Stimulated activated CD8-positive, alpha-beta memory T cell treated with anti-CD3 and anti-CD28 coated beads, Interleukin-12 subunit alpha, Interleukin-12 subunit beta, amount 100 ng/mL, for 24 hours (primary cell): ENCODE results near the gene IL17RA.
"Not testable (repeated sequence)": the region's sequence is repeated elsewhere in the genome, so short reads cannot be mapped to it uniquely, and the experiment has no call there.

Source experiments
- DNase-seq: peaks from one replicate; pipeline ENCODE4 v3.0.0-alpha.2; 2020; ENCODE audit errors: extremely low read depth

IL17RA gene

DNA sequence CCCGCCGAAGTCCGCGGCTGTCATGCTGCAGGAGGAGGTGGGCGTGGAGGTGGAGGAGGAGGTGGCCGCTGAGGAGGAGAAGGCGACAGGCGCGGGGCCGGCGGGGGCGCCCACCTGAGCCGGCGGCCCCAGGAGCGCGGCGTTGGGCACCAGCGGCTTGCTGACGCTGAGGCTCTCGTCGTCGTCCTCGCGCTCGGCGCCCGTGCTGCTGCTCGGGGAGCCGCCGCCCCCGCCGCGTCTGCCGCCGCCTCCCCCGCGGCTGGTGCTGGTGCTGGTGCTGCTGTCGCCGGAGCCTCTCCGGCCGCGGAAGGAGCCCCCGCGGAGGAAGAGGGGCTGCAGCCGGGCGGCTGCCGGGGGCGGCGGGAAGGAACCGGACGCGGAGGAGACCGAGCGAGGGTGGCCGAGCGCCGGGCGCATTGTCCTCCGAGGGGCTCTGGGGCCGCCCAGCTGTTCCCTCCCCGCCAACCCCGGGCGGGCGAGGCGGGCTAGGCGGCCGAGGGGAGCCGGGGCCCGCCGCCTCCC is 36.0 kb downstream of the IL17RA start:
- DNase-seq = no peak

DNA sequence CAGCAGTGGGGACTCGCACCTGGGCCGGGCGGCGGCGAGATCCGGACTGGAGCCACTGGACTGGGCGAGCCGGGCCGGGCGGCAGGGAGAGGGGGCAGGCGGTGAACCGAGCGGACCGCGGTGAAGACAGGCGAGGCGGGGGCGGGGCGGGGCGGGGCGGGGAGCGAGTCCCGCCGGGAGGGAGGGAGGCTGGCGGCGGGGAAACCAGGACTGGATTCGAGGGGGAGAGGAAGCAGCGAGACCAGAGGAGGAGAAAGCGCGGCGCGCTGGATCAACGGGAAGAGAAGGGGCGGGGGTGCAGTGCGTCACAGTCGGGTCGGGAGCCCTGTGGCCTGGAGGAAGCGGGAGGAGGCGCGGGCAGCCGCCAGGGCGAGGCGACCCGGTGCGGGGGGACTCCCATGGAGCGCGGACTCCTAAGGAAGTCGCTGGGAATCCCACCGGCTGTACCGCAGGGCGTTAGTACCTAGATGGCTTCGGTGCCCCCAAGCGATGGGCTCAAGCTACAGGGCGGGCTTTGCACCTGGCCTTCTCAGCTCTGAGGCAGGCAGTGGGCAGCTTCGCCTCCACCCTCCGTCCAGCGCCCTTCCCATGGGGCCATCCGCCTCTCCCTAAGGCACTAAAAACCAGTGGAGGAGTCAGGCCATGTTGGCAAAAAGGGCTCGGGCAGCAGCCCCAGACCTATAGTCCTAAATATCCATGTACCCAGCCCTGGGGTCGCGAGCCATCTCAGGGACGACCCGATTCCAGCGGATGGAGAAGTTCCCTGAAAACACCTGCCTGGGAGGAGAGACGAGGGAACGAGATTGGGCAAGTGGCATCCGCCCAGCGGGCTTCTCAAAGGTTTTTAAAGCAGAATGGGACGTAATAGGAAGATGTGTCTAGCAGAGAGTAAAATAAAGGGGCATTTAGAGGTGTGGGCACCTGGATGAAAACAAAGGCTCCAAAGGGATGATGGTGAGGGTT is 36.7 kb downstream of the IL17RA start, which contains the start of gene TMEM121B:
TMEM121B (minus strand) TSS at position 128 of the 963 bp plus-strand sequence. CDS start 233 bp downstream, outside the sequence.
- no peak for DNase-seq

DNA sequence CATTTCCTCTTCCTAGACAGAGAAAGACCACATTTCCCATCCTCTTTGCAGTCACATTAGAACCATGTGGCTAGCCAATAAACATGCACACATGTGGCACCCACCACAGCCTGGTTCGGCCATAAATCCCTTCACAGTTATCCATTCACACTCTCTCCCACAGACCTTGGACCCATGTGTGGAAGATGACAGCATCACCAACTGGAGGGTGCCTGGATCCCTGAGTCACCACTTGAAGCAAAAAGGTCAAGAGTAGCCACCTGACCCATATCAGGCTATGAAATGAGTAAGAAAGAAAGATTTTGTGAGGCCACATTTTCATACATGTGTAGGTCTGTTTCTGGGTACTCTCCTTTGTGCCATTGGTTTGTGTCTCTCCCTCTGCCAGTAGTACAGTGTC is 45.4 kb downstream of the IL17RA start:
- no peak for DNase-seq

DNA sequence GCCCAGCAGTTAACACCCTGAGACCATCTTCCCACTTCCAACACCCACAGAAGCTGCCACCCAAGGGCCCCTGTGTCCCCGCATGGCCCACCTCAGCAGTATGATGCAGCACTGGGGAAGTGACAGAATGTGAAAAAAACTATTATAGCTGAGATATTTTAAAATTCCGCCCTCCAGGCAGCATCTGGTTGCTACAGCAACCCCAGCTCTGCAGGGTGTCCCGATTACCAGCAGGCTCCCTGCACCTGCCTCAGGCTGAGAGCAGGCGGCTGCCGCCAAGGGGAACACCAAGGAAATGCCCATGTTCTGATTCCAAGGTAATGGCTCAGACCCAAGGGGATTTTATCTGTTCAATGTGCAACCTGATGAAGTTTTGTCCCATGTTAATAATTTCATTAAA is 46.9 kb downstream of the IL17RA start:
- no peak for DNase-seq

DNA sequence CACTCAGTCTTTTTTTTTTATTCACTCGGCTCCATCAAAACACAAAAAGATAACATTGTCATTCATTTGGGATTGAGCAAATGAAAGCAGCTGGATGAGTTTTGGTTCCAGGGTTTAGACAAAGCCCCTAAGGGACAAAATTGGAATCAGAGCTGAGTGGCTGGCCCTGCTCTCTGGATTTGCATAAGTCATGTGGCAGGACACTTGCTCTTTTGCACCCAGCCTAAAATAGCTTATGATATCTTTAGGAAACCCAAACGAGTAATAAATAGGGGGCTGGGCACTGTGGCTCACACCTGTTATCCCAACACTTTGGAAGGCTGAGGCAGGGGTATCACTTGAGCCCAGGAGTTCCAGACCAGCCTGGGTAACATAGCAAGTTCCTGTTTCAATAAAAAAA is 47.3 kb downstream of the IL17RA start:
- no peak for DNase-seq

DNA sequence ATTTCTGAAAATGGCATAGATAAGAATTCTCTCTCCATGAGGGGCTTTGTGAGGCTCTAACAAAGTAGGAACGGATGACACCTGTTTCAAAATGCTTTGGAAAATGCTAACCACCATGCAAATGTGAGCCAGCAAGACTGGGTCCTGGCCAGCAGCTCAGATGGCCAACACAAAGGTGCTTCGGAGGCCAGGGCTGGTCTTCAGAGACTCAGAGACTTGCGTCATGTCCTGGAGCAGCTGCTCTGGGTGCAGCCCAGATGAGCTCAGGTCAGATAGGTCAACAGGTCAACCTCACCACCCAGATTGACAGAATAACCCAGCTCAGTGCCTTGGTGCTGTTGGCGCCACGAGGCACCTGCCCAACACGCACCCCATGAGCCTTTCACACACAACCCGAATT is 48.3 kb downstream of the IL17RA start:
- no peak for DNase-seq

DNA sequence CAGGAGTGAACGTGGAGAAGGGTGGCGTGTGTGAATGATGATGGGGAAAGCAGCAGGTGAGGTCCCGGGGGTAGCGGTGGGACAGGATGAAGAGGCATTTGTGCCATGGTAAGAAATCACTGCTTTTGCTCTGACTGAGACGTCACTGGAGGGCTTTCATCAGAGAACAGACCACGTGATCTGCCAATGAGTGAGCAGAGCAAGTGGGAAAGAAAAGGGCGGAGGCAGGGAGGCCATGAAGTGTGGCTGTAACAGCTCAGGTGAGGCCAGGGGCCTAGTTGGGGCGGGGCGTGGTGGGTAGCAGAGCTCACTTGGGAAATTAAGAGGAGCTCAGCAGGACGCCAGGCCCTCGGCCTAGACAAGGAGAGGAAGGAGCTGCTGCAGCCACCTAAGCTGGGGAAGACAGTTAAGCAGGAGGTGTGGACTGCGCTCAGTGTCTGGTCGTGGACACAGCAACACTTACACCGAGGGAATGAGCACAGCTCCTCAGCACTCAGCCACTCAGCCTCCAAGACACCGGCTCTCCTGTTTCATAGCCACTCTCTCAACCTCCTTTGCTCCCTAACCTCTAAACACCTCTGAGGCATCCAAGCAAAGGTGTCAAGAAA is 50.5 kb downstream of the IL17RA start:
- no peak for DNase-seq

DNA sequence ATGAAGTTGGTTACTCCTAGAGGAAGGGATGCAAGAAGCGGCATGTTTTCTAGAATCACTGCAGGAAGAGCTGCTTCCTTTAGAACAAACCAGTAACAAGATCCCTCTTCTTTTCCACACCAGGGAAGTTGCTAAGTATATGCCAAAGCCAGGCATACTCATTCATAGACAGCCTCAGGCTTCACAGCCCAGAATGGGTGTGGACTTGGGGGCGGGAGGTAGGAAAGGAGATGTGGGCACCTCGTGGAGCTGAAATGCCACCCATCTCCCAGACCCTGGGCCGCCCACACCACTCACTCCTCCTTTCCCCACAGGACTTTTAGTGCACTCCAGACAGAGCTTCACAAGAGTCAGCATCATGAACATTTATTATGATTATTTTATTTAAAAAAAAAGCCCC is 52.4 kb downstream of the IL17RA start:
- no peak for DNase-seq

DNA sequence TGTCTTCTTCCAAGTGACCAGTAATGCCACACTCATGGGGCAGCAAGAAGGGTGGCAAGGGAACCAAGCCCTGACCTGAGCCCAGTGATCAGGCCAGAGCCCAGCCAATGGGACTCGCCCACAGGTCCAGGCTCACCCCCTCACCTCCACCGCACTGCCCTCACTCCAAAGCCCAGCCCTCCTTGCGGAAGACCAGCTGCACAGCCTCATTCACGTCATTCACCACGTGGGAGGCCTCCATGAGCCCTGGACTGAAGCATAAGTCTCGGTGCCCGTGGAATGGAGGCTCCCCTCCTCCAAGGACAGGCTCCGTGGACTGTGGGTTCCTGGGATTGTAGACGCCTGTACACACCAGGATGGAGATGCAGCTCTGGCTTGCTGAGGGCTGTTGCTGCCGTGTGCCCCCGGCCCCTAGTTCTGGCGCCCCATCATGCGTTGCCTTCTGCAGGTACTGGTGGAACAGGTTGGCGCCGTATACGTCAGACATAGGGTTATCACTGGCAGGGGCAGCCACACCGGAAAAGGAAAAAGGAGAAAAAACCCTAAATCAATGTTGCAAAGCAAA is 53.1 kb downstream of the IL17RA start:
- DNase-seq = no peak

DNA sequence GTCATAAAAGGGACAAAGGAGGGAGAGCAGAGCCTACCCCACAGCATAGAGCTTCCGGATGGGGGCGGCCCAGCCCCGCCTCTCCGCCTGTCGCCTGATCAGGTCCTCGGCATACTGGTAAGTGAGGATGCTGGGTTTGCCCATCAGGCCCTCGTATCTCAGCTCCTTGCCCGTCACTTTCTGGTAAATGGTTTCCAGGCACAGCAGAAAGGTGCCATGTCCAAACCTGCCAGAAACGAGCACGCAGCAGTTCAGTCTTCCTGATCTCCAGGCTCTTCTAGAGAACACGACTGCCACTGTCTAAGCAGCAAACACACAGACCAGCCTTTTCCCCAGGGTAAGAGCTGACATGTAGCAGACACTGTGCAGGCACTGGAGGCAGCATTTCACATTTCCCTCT is 53.7 kb downstream of the IL17RA start:
- no peak for DNase-seq

DNA sequence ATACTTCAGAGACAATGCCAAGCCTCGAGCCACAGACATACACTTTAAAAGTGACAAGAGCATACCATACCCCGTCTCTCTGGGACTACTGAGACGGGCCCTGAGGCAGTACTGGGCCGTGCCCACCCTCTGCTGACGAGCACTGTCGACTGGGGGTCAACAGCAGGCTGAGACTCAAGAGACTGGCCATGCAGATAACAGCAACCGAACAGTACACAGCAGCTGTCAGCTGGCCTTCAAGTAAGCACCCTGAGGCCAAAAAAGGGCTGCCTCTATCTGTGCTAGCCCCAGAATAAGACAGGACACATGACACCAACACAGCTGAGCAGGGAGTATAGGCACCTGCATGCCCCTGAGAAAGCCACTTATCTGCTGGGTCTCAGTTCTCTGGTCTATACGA is 55.2 kb downstream of the IL17RA start:
- no peak for DNase-seq

DNA sequence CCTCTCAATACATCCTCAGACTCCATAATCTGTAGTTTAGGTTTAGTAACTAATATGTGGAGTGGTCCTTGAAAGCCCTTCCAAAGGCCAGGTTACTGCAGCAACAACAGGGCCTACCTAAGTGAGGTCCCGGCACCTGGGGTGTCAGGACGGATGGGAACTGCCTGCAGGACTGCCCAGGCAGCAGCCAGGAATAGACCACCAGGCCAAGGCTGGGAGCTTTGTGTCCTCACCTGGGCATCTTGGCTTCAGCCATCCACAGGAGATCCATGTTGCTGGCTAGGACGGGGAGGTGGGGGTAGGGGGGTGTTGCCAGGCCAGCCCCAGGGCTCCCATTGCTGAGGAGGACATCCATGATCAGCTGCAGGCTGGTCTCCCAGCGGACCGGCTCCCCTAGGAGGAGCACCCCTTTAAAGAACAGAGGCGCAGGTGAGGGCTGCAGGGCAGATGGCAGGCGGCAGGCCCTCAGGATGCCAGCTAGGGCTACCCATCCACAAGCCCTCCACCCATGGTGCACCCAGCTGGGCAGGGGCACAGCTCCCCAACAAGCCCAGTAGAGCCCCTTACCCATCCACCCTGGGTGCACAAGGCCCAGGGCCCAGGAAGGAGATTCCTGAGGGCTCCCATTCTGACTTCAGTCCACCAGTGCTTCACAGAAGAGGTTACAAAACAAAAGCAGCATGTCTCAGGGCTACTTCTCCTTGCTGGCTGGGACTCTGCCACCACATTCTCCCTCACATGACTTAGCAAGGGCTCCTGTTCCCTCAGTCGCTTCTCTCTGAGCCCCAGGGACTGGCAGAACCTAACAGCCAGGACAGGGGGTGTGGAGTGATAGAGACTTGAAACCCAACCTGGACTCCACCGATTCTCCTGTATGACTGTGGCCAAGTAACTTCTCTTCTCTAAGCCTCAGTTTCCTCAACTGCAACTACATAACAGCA is 56.3 kb downstream of the IL17RA start:
- no peak for DNase-seq

DNA sequence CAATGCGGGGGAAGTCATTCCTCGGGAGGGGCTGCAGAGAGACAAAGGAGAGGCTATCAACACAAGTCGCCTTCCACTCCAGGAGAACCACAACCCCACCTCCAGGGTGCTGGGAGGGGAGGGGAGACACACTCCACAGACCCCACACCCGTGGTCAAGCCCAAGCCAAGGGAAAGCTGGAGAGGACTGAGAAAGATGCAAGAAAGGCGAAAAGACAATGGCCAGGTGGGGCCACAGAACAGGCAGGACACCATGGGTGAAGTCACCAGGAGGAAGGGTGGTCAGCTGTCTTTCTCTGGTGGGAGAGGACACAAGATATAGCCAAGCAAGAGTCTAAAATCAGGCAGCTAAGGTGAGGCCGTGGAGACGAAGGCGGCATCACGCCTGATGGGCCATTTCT is 58.3 kb downstream of the IL17RA start:
- DNase-seq = no peak

DNA sequence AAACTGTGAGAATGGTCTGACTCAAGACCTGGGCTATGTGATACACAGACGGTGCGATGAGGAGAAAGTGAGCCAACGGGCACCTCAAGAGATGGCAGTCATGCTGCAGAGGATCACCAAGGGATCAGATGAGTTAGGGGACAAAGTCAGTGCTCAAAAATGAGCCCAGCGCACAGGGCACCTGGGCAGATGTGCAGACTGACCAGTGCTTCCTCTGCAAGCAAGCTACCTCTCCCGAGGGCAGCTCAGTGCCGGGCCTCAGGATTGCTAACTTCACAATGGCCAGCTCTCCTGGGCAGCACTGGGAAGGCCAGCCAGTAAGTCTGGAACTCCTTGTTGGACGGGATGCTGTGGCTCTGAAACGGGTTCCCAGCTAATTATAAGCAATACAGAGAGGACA is 59.0 kb downstream of the IL17RA start:
- no peak for DNase-seq

DNA sequence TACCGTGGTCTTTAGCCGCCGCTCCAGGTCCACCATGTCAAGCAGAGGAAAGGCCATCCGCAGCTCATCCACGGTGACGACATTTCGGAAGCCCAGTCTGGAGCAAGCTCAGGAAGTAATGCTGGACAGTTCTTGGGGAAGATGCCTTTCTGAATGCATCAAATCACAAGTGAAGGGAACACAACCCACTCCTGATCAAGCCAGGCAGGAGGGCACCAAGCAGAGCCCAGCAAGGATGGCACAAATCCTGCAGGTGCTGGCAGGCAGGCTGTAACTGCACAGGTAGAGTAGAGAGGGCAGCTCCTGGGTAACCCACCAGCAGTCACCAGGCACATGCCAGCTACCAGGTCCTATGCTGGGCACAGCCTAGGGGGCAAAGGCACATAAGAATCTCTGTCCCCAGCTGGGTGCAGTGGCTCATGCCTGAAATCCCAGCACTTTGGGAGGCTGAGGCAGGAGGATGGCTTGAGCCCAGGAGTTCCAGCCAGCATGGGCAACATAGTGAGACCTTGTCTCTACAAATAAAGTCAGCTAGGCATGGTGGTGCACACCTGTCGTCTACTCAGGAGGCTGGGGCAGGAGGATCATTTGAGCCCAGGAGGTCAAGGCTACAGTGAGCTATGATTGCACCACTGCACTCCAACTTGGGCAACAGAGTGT is 60.4 kb downstream of the IL17RA start:
- no peak for DNase-seq

DNA sequence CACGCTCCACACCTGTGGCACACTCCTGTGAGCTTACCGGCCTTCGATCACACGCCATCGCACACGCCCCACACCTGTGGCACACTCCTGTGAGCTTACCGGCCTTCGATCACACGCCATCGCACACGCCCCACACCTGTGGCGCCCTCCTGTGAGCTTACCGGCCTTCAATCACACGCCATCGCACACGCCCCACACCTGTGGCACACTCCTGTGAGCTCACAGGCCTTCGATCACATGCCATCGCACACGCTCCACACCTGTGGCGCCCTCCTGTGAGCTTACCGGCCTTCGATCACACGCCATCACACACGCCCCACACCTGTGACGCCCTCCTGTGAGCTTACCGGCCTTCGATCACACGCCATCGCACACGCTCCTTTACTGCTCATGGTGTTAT is 62.7 kb downstream of the IL17RA start:
- not testable (repeated sequence) for DNase-seq

DNA sequence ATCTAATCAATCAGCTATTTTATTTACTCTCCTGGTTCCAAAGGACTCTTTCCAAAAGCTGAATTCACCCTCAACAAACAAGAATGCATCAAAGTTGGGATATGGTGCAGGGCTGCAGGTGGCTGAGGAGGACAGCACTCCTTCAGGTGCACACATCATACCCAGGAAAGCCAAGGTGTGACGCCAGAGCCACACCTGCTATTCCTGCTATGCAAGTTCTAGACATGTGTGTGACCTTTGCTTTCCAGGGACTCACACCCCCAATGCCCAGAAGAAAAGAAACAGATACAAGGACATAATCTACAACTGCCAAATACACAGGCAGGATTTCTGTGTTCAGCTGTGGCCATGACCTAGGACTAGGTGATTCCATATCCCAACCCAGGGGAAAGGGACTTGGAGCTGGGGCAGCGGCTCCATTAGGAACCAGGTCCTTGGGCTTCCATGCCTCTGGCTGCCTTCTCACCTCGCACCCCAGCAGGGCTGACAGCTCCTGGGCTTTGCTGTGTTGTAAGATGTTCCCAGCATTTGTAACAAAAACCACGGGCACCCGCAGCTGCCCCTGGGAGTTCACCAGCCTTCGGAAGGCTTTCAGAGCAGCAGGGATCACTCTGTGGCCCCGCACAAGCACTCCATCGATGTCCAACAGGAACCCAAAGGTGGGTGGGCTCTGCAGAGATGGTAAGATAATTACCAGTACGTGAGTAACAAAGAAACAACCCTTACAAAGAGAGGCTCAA is 64.4 kb downstream of the IL17RA start:
- DNase-seq = no peak

DNA sequence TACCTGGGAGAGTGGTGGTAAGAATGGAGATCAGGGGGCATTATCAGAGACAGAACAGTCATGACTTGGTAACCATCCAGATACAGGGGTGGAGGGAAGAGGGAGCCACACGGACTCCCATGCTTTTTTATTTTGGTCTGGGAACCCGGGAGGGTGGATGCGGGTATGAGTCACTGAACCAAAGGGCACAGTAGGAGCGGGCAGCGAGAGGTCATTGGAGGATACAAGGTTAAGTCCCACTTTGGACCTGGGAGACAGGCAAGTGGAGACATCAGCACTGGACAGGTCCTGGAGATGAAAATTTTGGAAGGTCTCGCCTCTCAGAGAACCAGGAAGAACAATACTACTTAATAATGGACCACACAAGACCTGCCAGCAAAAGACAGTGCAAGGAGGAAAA is 67.5 kb downstream of the IL17RA start:
- DNase-seq = no peak

DNA sequence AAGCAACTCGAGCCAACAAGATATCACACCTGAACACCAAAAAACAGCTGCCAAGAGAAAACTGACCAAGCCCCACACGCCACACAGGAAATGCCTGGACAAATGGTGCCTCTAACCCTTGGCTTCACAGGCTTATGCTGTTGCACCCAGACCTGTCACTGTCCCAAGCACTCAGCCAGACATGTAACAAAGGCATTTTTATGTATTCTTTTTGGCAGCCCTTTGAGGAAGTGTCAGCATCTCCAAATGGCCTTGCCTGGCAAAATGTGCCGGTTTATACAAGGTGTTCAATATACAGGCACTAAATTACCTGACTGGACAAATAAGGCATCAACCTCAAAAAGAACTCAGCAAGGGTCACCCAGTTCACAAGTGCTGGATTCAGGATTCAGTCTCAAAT is 68.2 kb downstream of the IL17RA start:
- DNase-seq = no peak

DNA sequence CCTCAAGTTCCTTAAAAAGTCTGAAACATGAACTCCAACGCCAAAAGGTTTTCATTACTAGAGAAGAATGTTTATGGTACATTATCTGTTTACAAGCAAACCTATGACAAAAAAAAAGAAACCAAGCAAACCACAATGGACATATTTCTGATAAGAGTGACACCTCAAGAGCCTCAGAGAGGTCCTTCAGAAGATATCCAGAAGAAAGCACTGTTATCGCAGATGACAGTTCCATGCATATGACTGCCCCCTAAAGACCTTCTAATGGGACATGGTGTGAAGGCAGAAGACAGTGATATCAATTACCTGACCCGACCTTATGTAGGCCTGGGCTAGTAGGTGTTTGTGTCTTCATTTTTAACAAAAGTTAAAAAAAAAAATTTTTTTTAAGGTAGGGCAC is 71.1 kb downstream of the IL17RA start:
- no peak for DNase-seq
